GM04503 (cell line): ENCODE results near the gene TRAPPC5.

Source experiments
- DNase-seq: peaks from one replicate; pipeline ENCODE4 v3.0.0-alpha.2; 2012; ENCODE audit warnings: low read depth

TRAPPC5 gene

GRCh38 chr19:7676376-7676775 is 4.3 kb upstream of the TRAPPC5 start:
- no peak for DNase-seq

GRCh38 chr19:7676854-7677253 is 3.8 kb upstream of the TRAPPC5 start, which contains the start of gene MCEMP1:
Gene MCEMP1, plus strand, starts transcription at chr19:7677090. Its CDS starts 31 bp downstream, at chr19:7677121.
- DNase-seq = no peak

GRCh38 chr19:7677669-7678311 is 2.8 kb upstream of the TRAPPC5 start:
- no peak for DNase-seq

GRCh38 chr19:7678971-7679751 is 1.5 kb upstream of the TRAPPC5 start:
- no peak for DNase-seq

GRCh38 chr19:7679771-7680605 is 645 bp upstream of the TRAPPC5 start:
- no peak for DNase-seq

- DNase-seq = no peak
These were observed 924 bp downstream of the TRAPPC5 start for GRCh38 chr19:7681340-7682174.

GRCh38 chr19:7682175-7682855 is 1.7 kb downstream of the TRAPPC5 start:
- no peak for DNase-seq

GRCh38 chr19:7685546-7686445 is 5.2 kb downstream of the TRAPPC5 start:
- DNase-seq = no peak

- DNase-seq = no peak
These were observed 6.5 kb downstream of the TRAPPC5 start for GRCh38 chr19:7687177-7687576.

GRCh38 chr19:7689165-7689564 is 8.5 kb downstream of the TRAPPC5 start:
- DNase-seq = no peak

- DNase-seq = no peak
These were observed 10.2 kb downstream of the TRAPPC5 start for GRCh38 chr19:7690779-7691258.

GRCh38 chr19:7691497-7691896 is 10.9 kb downstream of the TRAPPC5 start:
- DNase-seq = no peak

GRCh38 chr19:7692417-7693088 is 11.9 kb downstream of the TRAPPC5 start:
- no peak for DNase-seq

- DNase-seq = no peak
These were observed 13.9 kb downstream of the TRAPPC5 start for GRCh38 chr19:7694499-7694898.

- DNase-seq = no peak
These were observed 17.2 kb downstream of the TRAPPC5 start for GRCh38 chr19:7697721-7698287.

GRCh38 chr19:7698583-7698982 is 17.9 kb downstream of the TRAPPC5 start:
- DNase-seq = no peak

GRCh38 chr19:7699003-7699402 is 18.4 kb downstream of the TRAPPC5 start:
- DNase-seq = no peak

GRCh38 chr19:7699417-7700401 is 19.1 kb downstream of the TRAPPC5 start:
- DNase-seq = no peak
